Loucy (cell line): ENCODE data around the gene IGF1R.

Source experiments
- H2AFZ ChIP-seq: fragments of 200-600 bp; sonication (generic); 2 replicates; pipeline ENCODE4 v1.6.0; 2016; ENCODE audit warnings: antibody characterized with exemption, mild to moderate bottlenecking, low read length, moderate library complexity
- H3F3A ChIP-seq: fragments of 200-600 bp; 2 replicates; pipeline ENCODE4 v1.6.0; 2016; ENCODE audit warnings: antibody characterized with exemption, low read depth, mild to moderate bottlenecking
- H3K27me3 ChIP-seq: fragments of 200-600 bp; sonication (generic); 2 replicates; pipeline ENCODE4 v1.6.1; 2014; ENCODE audit warnings: low read length, mild to moderate bottlenecking; ENCODE audit not compliant: insufficient read depth, poor library complexity, severe bottlenecking
- H3K36me3 ChIP-seq: fragments of 200-600 bp; sonication (generic); 2 replicates; pipeline ENCODE4 v1.6.1; 2016; ENCODE audit warnings: low read length; ENCODE audit not compliant: insufficient read depth
- H3K4me1 ChIP-seq: fragments of 200-600 bp; sonication (generic); 2 replicates; pipeline ENCODE4 v1.5.1; 2014; ENCODE audit warnings: low read length, mild to moderate bottlenecking; ENCODE audit not compliant: insufficient read depth, poor library complexity, severe bottlenecking
- H3K4me2 ChIP-seq: fragments of 200-600 bp; sonication (generic); 2 replicates; pipeline ENCODE4 v1.6.0; 2014; ENCODE audit warnings: antibody characterized with exemption, low read length, low read depth, mild to moderate bottlenecking; ENCODE audit not compliant: poor library complexity, severe bottlenecking
- H3K4me3 ChIP-seq: fragments of 200-600 bp; sonication (generic); 2 replicates; pipeline ENCODE4 v1.5.1; 2014; ENCODE audit warnings: low read length, mild to moderate bottlenecking, mixed read lengths; ENCODE audit not compliant: poor library complexity, severe bottlenecking
- H3K79me2 ChIP-seq: fragments of 200-600 bp; sonication (generic); 2 replicates; pipeline ENCODE4 v1.6.1; 2014; ENCODE audit warnings: low read length; ENCODE audit not compliant: insufficient read depth
- H3K9ac ChIP-seq: fragments of 200-600 bp; sonication (generic); 2 replicates; pipeline ENCODE4 v1.6.0; 2014; ENCODE audit warnings: mild to moderate bottlenecking, low read depth, low read length, moderate library complexity; ENCODE audit not compliant: poor library complexity, severe bottlenecking
- H3K9me2 ChIP-seq: fragments of 200-600 bp; sonication (generic); replicated peaks from 2 replicates; pipeline ENCODE4 v1.6.1; 2016; ENCODE audit warnings: low read depth, low read length, mixed read lengths
- H3K9me3 ChIP-seq: fragments of 200-600 bp; sonication (generic); 2 replicates; pipeline ENCODE4 v1.6.1; 2014; ENCODE audit warnings: mild to moderate bottlenecking, antibody characterized with exemption, low read length, low read depth; ENCODE audit not compliant: insufficient read depth
- H4K20me1 ChIP-seq: fragments of 200-600 bp; sonication (generic); 2 replicates; pipeline ENCODE4 v1.6.0; 2014; ENCODE audit warnings: antibody characterized with exemption, low read length, mild to moderate bottlenecking; ENCODE audit not compliant: insufficient read depth, poor library complexity, severe bottlenecking
- EZH2phosphoT487 ChIP-seq: fragments of 200-600 bp; IDR thresholded peaks from 2 replicates; pipeline ENCODE4 v1.6.1; 2018; ENCODE audit warnings: antibody characterized with exemption, mild to moderate bottlenecking, moderate library complexity, borderline replicate concordance
- TF ChIP-seq, protein P1 (sequence below): fragments of 200-600 bp; sonication (generic); conservative IDR thresholded peaks from 2 replicates; pipeline ENCODE4 v1.5.1; 2014; ENCODE audit warnings: mild to moderate bottlenecking, antibody characterized with exemption, low read length

The IGF1R gene

DNA sequence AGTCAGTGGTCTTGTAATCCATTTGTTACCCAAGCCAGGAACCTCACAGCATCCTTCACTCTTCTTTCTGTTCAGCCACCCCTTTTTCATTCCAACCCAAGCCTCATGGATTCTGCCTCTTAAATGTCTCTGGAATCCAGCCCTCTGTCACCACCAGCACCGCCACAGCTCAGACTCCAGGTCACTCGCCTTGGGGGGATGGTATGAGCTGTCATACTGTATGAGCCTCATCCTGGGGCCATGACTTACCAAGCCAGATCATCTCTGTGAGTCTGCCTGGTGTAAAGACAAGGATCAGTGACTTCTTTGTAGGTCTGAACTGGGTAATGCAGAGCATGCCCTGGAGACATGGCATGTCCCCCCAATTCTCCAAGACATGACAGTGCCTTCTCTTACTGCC, 279.7 kb downstream of the IGF1R start:
- no peaks in the 10 kb centered on the region for H3K9me2 ChIP-seq
- H3F3A ChIP-seq: no peaks in the 10 kb centered on the region
- no peak overlapping the region for H3K4me3 ChIP-seq
- H3K36me3 ChIP-seq: peaks cover 59% of the 10 kb centered on the region; the same call in 1 of the 2 replicates
- H3K79me2 ChIP-seq: no peaks in the 10 kb centered on the region
- no peaks in the 10 kb centered on the region for H3K4me1 ChIP-seq
- no peak overlapping the region for H3K9ac ChIP-seq
- no peaks in the 10 kb centered on the region for H4K20me1 ChIP-seq
- TF ChIP-seq, protein P1, sequence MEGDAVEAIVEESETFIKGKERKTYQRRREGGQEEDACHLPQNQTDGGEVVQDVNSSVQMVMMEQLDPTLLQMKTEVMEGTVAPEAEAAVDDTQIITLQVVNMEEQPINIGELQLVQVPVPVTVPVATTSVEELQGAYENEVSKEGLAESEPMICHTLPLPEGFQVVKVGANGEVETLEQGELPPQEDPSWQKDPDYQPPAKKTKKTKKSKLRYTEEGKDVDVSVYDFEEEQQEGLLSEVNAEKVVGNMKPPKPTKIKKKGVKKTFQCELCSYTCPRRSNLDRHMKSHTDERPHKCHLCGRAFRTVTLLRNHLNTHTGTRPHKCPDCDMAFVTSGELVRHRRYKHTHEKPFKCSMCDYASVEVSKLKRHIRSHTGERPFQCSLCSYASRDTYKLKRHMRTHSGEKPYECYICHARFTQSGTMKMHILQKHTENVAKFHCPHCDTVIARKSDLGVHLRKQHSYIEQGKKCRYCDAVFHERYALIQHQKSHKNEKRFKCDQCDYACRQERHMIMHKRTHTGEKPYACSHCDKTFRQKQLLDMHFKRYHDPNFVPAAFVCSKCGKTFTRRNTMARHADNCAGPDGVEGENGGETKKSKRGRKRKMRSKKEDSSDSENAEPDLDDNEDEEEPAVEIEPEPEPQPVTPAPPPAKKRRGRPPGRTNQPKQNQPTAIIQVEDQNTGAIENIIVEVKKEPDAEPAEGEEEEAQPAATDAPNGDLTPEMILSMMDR: no peak
- no peak for TF ChIP-seq EZH2phosphoT487
- H3K4me2 ChIP-seq: no peak overlapping the region
- H2AFZ ChIP-seq: no peak overlapping the region
- no peaks in the 10 kb centered on the region for H3K27me3 ChIP-seq
- H3K9me3 ChIP-seq: no peaks in the 10 kb centered on the region

DNA sequence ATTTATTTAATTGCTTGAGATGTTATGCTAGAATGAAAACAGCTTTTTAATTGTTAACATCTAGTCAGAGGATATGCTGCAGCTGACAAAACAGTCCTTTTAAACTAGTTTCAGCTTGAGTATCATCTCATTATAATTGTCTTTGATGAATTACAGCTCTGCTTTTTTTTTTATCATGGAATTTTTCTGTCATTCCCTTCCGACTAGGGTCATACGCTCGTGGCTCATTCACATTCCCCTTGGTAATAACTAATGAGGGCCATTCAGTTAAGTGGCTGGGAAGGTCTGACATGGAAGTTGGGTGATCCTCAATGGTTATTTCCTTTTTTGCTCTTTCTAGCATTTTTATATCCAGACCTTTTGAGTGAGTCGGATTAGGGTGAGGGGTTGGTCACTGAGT, 282.2 kb downstream of the IGF1R start:
- Histone ChIP-seq H3K4me2 (no peak overlapping the region), H4K20me1 (no peaks in the 10 kb centered on the region), H3K9me3 (no peaks in the 10 kb centered on the region), H3K27me3 (no peaks in the 10 kb centered on the region), H3K9me2 (no peaks in the 10 kb centered on the region), H3K79me2 (no peaks in the 10 kb centered on the region), H3K9ac (no peak overlapping the region), H3K4me3 (no peak overlapping the region), H3F3A (no peaks in the 10 kb centered on the region), H3K4me1 (no peaks in the 10 kb centered on the region), H3K36me3 (peaks cover 45% of the 10 kb centered on the region; the same call in 1 of the 2 replicates), H2AFZ (no peak overlapping the region)
- TF ChIP-seq, protein P1: no peak
- TF ChIP-seq EZH2phosphoT487: no peak

DNA sequence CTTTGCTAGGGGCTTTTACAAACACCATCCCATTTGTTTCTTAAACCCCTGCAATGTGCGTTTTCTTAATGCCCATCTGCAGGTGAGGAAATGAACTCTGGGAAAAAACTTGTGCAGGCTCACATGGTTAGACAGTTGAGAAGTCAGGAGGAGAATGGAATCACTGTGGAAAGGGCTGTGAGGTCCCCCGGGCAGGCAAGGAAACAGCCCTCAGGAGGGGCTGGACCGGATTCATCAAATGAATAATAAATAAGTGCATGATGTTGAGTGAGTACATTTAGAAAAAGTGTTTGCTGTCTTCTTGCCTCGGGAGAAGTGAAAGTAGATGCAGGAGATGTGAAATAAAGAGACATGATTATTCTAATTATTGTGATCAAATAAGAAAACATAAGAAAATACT, 282.7 kb downstream of the IGF1R start:
- no peak overlapping the region for H3K9ac ChIP-seq
- no peaks in the 10 kb centered on the region for H3K9me3 ChIP-seq
- TF ChIP-seq EZH2phosphoT487: no peak
- TF ChIP-seq, protein P1: no peak
- H4K20me1 ChIP-seq: no peaks in the 10 kb centered on the region
- H3K4me1 ChIP-seq: no peaks in the 10 kb centered on the region
- no peaks in the 10 kb centered on the region for H3F3A ChIP-seq
- no peaks in the 10 kb centered on the region for H3K27me3 ChIP-seq
- H3K9me2 ChIP-seq: no peaks in the 10 kb centered on the region
- H2AFZ ChIP-seq: no peak overlapping the region
- no peak overlapping the region for H3K4me2 ChIP-seq
- H3K36me3 ChIP-seq: peaks cover 41% of the 10 kb centered on the region; the same call in 1 of the 2 replicates
- no peak overlapping the region for H3K4me3 ChIP-seq
- H3K79me2 ChIP-seq: no peaks in the 10 kb centered on the region
